ENCODE data around the gene MTMR1.

DNA sequence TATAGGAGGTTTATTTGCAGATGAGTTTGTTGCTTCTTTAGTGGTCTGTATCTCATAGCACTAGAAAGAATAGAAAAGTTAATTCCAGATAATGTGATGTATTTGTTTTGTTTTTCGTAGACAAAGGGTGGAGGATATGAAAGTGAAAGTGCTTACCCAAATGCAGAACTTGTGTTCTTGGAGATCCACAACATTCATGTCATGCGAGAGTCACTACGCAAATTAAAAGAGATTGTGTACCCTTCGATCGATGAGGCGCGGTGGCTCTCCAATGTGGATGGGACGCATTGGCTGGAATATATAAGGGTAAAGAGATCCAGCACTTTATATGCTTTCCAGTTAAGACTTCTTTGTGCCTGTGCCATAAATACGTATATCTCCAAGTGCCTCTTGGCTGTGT lies 43.3 kb downstream of the MTMR1 start:
- no peak for TF ChIP-seq POLR2AphosphoS5 (IDR thresholded peaks at IDR 0.05; ENCODE audit: insufficient read depth, low read depth, low read length)
- TF ChIP-seq, protein P1, sequence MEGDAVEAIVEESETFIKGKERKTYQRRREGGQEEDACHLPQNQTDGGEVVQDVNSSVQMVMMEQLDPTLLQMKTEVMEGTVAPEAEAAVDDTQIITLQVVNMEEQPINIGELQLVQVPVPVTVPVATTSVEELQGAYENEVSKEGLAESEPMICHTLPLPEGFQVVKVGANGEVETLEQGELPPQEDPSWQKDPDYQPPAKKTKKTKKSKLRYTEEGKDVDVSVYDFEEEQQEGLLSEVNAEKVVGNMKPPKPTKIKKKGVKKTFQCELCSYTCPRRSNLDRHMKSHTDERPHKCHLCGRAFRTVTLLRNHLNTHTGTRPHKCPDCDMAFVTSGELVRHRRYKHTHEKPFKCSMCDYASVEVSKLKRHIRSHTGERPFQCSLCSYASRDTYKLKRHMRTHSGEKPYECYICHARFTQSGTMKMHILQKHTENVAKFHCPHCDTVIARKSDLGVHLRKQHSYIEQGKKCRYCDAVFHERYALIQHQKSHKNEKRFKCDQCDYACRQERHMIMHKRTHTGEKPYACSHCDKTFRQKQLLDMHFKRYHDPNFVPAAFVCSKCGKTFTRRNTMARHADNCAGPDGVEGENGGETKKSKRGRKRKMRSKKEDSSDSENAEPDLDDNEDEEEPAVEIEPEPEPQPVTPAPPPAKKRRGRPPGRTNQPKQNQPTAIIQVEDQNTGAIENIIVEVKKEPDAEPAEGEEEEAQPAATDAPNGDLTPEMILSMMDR (IDR thresholded peaks at IDR 0.05; ENCODE audit: extremely low read depth in 1 of 2, insufficient read depth in 1 of 2, low read depth in 1 of 2, low read length in 2 of 2), result no peak
- no peak for TF ChIP-seq EZH2 (IDR thresholded peaks at IDR 0.05; ENCODE audit: borderline replicate concordance, low read depth, low read length, severe bottlenecking)
- no peak for TF ChIP-seq MYC (IDR thresholded peaks at IDR 0.05; ENCODE audit: low read depth, low read length)
- no peak for TF ChIP-seq POLR2A (IDR thresholded peaks at IDR 0.05; ENCODE audit: low read depth, low read length)
- TF ChIP-seq, protein P2, sequence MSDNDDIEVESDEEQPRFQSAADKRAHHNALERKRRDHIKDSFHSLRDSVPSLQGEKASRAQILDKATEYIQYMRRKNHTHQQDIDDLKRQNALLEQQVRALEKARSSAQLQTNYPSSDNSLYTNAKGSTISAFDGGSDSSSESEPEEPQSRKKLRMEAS (IDR thresholded peaks at IDR 0.05; ENCODE audit: insufficient read depth, insufficient read length), result no peak
- TF ChIP-seq FOS (IDR thresholded peaks at IDR 0.05; ENCODE audit: borderline replicate concordance, insufficient read depth, low read length), result no peak

Measured in endothelial cell of umbilical vein (primary cell).